ACC112 (cell line): Measurements from ENCODE around the gene CCL4L2.
"Not testable (repeated sequence)": the region's sequence is repeated elsewhere in the genome, so short reads cannot be mapped to it uniquely, and the experiment has no call there.

ENCODE experiments used
- H2AFZ ChIP-seq: fragments of 200-600 bp; sonication (generic); one replicate; pipeline ENCODE4 v1.6.0; 2017; ENCODE audit warnings: antibody characterized with exemption, low read length; ENCODE audit not compliant: unreplicated experiment
- H3K27ac ChIP-seq: fragments of 200-600 bp; sonication (generic); 2 replicates; pipeline ENCODE4 v1.5.1; 2014; ENCODE audit warnings: low read depth, mild to moderate bottlenecking, antibody characterized with exemption, low read length, moderate library complexity
- H3K27me3 ChIP-seq: fragments of 200-600 bp; sonication (generic); 2 replicates; pipeline ENCODE4 v1.6.1; 2014; ENCODE audit warnings: mild to moderate bottlenecking, antibody characterized with exemption, low read length, moderate library complexity, mixed read lengths; ENCODE audit not compliant: insufficient read depth
- H3K36me3 ChIP-seq: fragments of 200-600 bp; sonication (generic); 2 replicates; pipeline ENCODE4 v1.6.1; 2016; ENCODE audit warnings: mild to moderate bottlenecking, antibody characterized with exemption, low read length, moderate library complexity, mixed read lengths; ENCODE audit not compliant: insufficient read depth
- H3K4me1 ChIP-seq: fragments of 200-600 bp; sonication (generic); one replicate; pipeline ENCODE4 v1.6.1; 2016; ENCODE audit warnings: low read length, mixed read lengths; ENCODE audit not compliant: insufficient read depth, unreplicated experiment, control insufficient read depth
- H3K4me3 ChIP-seq: fragments of 200-600 bp; sonication (generic); 2 replicates; pipeline ENCODE4 v1.5.1; 2014; ENCODE audit warnings: mild to moderate bottlenecking, low read depth, low read length
- H3K79me2 ChIP-seq: fragments of 200-600 bp; sonication (generic); one replicate; pipeline ENCODE4 v1.6.0; 2016; ENCODE audit warnings: low read length; ENCODE audit not compliant: control insufficient read depth, unreplicated experiment, insufficient read depth

The CCL4L2 gene

GRCh38 chr17:36242046-36242445, 31.2 kb downstream of the CCL4L2 start:
- H2AFZ ChIP-seq, H3K4me3 ChIP-seq, H3K4me1 ChIP-seq, H3K79me2 ChIP-seq, H3K36me3 ChIP-seq, H3K27ac ChIP-seq, H3K27me3 ChIP-seq: not testable (repeated sequence)
